HepG2 (cell line): Measurements from ENCODE around the gene DNALI1. TPM values are rescaled to one million over a fixed set of nuclear protein-coding genes. Genes with fewer than 3 reads are reported as not detected.
A peak's percentile ranks its signal among the peaks of the same experiment; 100 is the strongest.
"Not testable (repeated sequence)": the region's sequence is repeated elsewhere in the genome, so short reads cannot be mapped to it uniquely, and the experiment has no call there.

Source experiments
- ATAC-seq: fragments of 200-7000 bp; cut with Tn5 transposase; 3 replicates; pipeline ENCODE4 v1.9.1; 2020; ENCODE audit warnings: mild to moderate bottlenecking, moderate library complexity
- BruUV-seq: library from RNA; stranded (reverse); fragments of 400-500 nt; replicated peaks from 2 replicates; lab custom pipeline; 2021; lab: Mats Ljungman, UMichigan
- CTCF ChIA-PET: fragments of 300-600 bp; formaldehyde crosslinking; extraction: SDS; loops from one replicate; lab custom pipeline; 2021; ENCODE audit warnings: low total read pairs, inconsistent platforms, low intra/inter-chr PET ratio; lab: Yijun Ruan, JAX
- POLR2A ChIA-PET: fragments of 350-600 bp; sonication (Branson Sonifier 250); formaldehyde crosslinking; loops from one replicate; lab custom pipeline; 2020; ENCODE audit warnings: antibody characterized with exemption, inconsistent platforms; lab: Yijun Ruan, JAX
- DNase-seq: peaks from one replicate; pipeline ENCODE4 v3.0.0-alpha.2; 2015; ENCODE audit warnings: low spot score
- FAIRE-seq: peaks from 3 replicates; lab custom pipeline; 2011; peaks lifted over from hg19 to GRCh38; lab: Jason Lieb, UNC
- H2AFZ ChIP-seq: one replicate; pipeline ENCODE4 v1.6.1; 2011; ENCODE audit warnings: low read length, inconsistent platforms
- H3K27ac ChIP-seq: fragments of 300-600 bp; 3 replicates; pipeline ENCODE4 v1.8.0; 2011; ENCODE audit warnings: mixed run types, mild to moderate bottlenecking, mixed read lengths, low read length, inconsistent platforms; ENCODE audit not compliant: insufficient read depth; ENCODE audit errors: extremely low read length
- H3K27me3 ChIP-seq, 2 experiments: fragments of 200-600 bp in 1 of 2; 2 replicates in 1 of 2; 3 replicates in 1 of 2; pipeline versions ENCODE4 v1.6.0 to v1.8.0; 2011; ENCODE audit warnings: low read length in 2 of 2, mild to moderate bottlenecking in 2 of 2, moderate library complexity in 2 of 2, inconsistent platforms in 1 of 2; ENCODE audit not compliant: insufficient read depth in 2 of 2, control insufficient read depth in 1 of 2
- H3K36me3 ChIP-seq, 2 experiments: fragments of 200-600 bp in 1 of 2; replicated peaks in 1 of 2; 2 replicates in 1 of 2; 3 replicates in 1 of 2; pipeline versions ENCODE4 v1.5.1 to v1.8.0; 2011; ENCODE audit warnings: low read length in 2 of 2, inconsistent platforms in 1 of 2; ENCODE audit not compliant: insufficient read depth in 2 of 2, control insufficient read depth in 1 of 2
- H3K4me1 ChIP-seq: 2 replicates; pipeline ENCODE4 v1.5.1; 2012; ENCODE audit warnings: low read length, inconsistent platforms; ENCODE audit not compliant: insufficient read depth
- H3K4me2 ChIP-seq: 2 replicates; pipeline ENCODE4 v1.6.0; 2011; ENCODE audit warnings: low read depth, low read length, inconsistent platforms
- H3K4me3 ChIP-seq, 3 experiments: fragments of 200-600 bp in 1 of 3; sonication (generic), shearing (Covaris generic) in 1 of 3; replicated peaks in 1 of 3; 2 replicates each; pipeline ENCODE4 v1.5.1; 2011 to 2016; ENCODE audit warnings: low read length in 3 of 3, inconsistent platforms in 2 of 3, low read depth in 2 of 3, mild to moderate bottlenecking in 2 of 3, control low read depth in 1 of 3, mixed read lengths in 1 of 3; ENCODE audit not compliant: insufficient read depth in 1 of 3
- H3K79me2 ChIP-seq: one replicate; pipeline ENCODE4 v1.6.1; 2011; ENCODE audit warnings: low read length, inconsistent platforms; ENCODE audit not compliant: insufficient read depth
- H3K9ac ChIP-seq: 2 replicates; pipeline ENCODE4 v1.6.0; 2011; ENCODE audit warnings: mild to moderate bottlenecking, low read depth, low read length, inconsistent platforms; ENCODE audit not compliant: insufficient read depth
- H3K9me3 ChIP-seq: 2 replicates; pipeline ENCODE4 v1.5.1; 2012; ENCODE audit warnings: mild to moderate bottlenecking, low read length
- H4K20me1 ChIP-seq: 2 replicates; pipeline ENCODE4 v1.6.0; 2011; ENCODE audit warnings: inconsistent platforms, mild to moderate bottlenecking, low read length, moderate library complexity; ENCODE audit not compliant: insufficient read depth
- HNF1B ChIP-seq: sonication (generic); formaldehyde crosslinking; IDR thresholded peaks from 2 replicates; pipeline ENCODE4 v1.5.1; 2020; ENCODE audit warnings: mild to moderate bottlenecking, moderate library complexity, missing genetic modification reagents
- NFYB ChIP-seq: sonication (generic); formaldehyde crosslinking; IDR thresholded peaks from 2 replicates; pipeline ENCODE4 v1.4.0; 2020; ENCODE audit warnings: missing genetic modification reagents
- NFYC ChIP-seq: IDR thresholded peaks from 2 replicates; pipeline ENCODE4 v1.6.1; 2016; ENCODE audit warnings: missing genetic modification reagents, missing compliant biosample characterization
- POLR2A ChIP-seq, 2 experiments: IDR thresholded peaks; 2 replicates each; pipeline ENCODE4 v1.6.1; 2011; ENCODE audit warnings: low read depth in 2 of 2, low read length in 2 of 2, mild to moderate bottlenecking in 1 of 2, moderate library complexity in 1 of 2; ENCODE audit not compliant: insufficient read depth in 1 of 2
- ZBTB25 ChIP-seq: IDR thresholded peaks from 2 replicates; pipeline ENCODE4 v1.6.1; 2018; ENCODE audit warnings: missing genetic modification reagents
- ZNF687 ChIP-seq: sonication (generic); formaldehyde crosslinking; IDR thresholded peaks from 2 replicates; pipeline ENCODE4 v1.5.1; 2020; ENCODE audit warnings: mild to moderate bottlenecking, missing genetic modification reagents, moderate library complexity
- WGBS: methylation state at CpG from one replicate; pipeline ENCODE4 v1.1.6; 2017; ENCODE audit warnings: low lambda C conversion rate; 5-methylcytosine and 5-hydroxymethylcytosine counted together
- in situ Hi-C: cut with HindIII; loops from 2 replicates; pipeline ENCODE4 v1.10.0; 2017; ENCODE audit warnings: low pct_unique_long_range_greater_than_20kb; ENCODE audit not compliant: extremely low pct_ligation_motif_present
- intact Hi-C: fragments of 100-400 bp; cut with micrococcal nuclease; formaldehyde crosslinking; loops from one replicate; pipeline ENCODE4 v1.10.0; 2022; ENCODE audit not compliant: unreplicated experiment
- polyA plus RNA-seq, 8 experiments: library from polyadenylated mRNA; depleted of rRNA in 3 of 8; stranded (reverse) in 7 of 8; unstranded in 1 of 8; fragments of >200 nt; fragmentation: Illumina TruSeq in 4 of 8; extraction: Trizol in 4 of 8; gene quantifications; 2 replicates each; pipeline versions ENCODE4 v1.2.1 to v1.2.3, GENCODE V29; 2011 to 2016; ENCODE audit warnings: low read depth in 4 of 8, missing spikeins in 1 of 8, mixed read lengths in 1 of 8; ENCODE audit not compliant: insufficient read depth in 1 of 8
- total RNA-seq, 5 experiments: library from RNA; depleted of rRNA; stranded (reverse); fragments of >200 nt; fragmentation: Illumina TruSeq; extraction: Trizol; gene quantifications; 2 replicates each; pipeline ENCODE4 v1.2.3, GENCODE V29; 2016; ENCODE audit warnings: low read depth in 1 of 5

Gene DNALI1
- total and polyA plus RNA-seq, 2 of the 13 experiments (the other 11 are each of a cell fraction or from before 2014, with no cell fraction given), result 0.42 to 0.70 TPM

GRCh38 chr1:37518929-37519328, 37.8 kb upstream of the DNALI1 start:
- 77% methylated on average over 13 of the region's 15 CpGs for WGBS
- H3K9me3 ChIP-seq, H2AFZ ChIP-seq, H4K20me1 ChIP-seq, H3K27me3 ChIP-seq, POLR2A ChIA-PET, intact Hi-C loops, FAIRE-seq, in situ Hi-C loops, ATAC-seq, H3K9ac ChIP-seq, H3K79me2 ChIP-seq, DNase-seq, H3K27ac ChIP-seq, H3K36me3 ChIP-seq, CTCF ChIA-PET, H3K4me3 ChIP-seq, H3K4me2 ChIP-seq, BruUV-seq: not testable (repeated sequence)
- TF ChIP-seq NFYB (CRISPR knock-in tag) (peak; percentile 60), NFYC (CRISPR knock-in tag) (peak; percentile 31; the same call in 1 of the 2 replicates), POLR2A (IDR thresholded peaks at IDR 0.05; ENCODE audit: insufficient read depth in 1 of 2, low read depth in 2 of 2, low read length in 2 of 2) (0 out of 4 replicates have a peak, but pooled peaks of 1 of the 2 experiments have one; percentile 27)
- peaks cover 11% of the 10 kb centered on the region for H3K4me1 ChIP-seq

GRCh38 chr1:37519613-37520012, 37.1 kb upstream of the DNALI1 start:
- intact Hi-C loops (no loop called here), in situ Hi-C loops (no loop called here)
- Histone ChIP-seq H3K27me3 (no peaks in the 10 kb centered on the region), H3K36me3 (no peaks in the 10 kb centered on the region), H4K20me1 (no peaks in the 10 kb centered on the region), H3K9ac (no peak overlapping the region), H3K79me2 (no peaks in the 10 kb centered on the region), H3K9me3 (no peaks in the 10 kb centered on the region), H3K4me1 (peaks cover 11% of the 10 kb centered on the region), H3K4me2 (0 out of 2 replicates have a peak overlapping the region, but pooled peaks have one; percentile 1), H3K4me3 (no peak overlapping the region), H3K27ac (no peak overlapping the region), H2AFZ (no peak overlapping the region)
- no peak for DNase-seq
- ATAC-seq, result no peak
- POLR2A ChIA-PET, result no interaction called here
- CTCF ChIA-PET, result no interaction called here
- no TSS peak for BruUV-seq
- FAIRE-seq, result no peak
- TF ChIP-seq HNF1B (CRISPR knock-in tag) (no peak), ZBTB25 (CRISPR knock-in tag) (no peak), ZNF687 (CRISPR knock-in tag) (no peak)
